Right atrium auricular region (tissue), 2 donors: ENCODE results near the gene NELFB. TPM values are rescaled to one million over a fixed set of nuclear protein-coding genes. Genes with fewer than 3 reads are reported as not detected.

Experiments
- DNase-seq: peaks from one replicate; pipeline ENCODE4 v3.0.0-alpha.2; 2019; ENCODE audit warnings: low spot score
- H3K27ac ChIP-seq, 2 donors: fragments of 200-600 bp; sonication (generic); 1 replicate in 1 of 2; 2 replicates in 1 of 2; pipeline ENCODE4 v1.5.1; 2016 to 2019
- H3K27me3 ChIP-seq, 2 donors: fragments of 200-600 bp; sonication (generic); one replicate each; pipeline versions ENCODE4 v1.5.1 to v1.6.0; 2017 to 2019
- H3K36me3 ChIP-seq: fragments of 200-600 bp; sonication (generic); one replicate; pipeline ENCODE4 v1.5.1; 2016
- H3K4me1 ChIP-seq, 2 donors: fragments of 200-600 bp; sonication (generic); one replicate each; pipeline versions ENCODE4 v1.5.1 to v1.6.0; 2017 to 2019
- H3K4me3 ChIP-seq, 2 donors: fragments of 200-600 bp; sonication (generic); 1 replicate in 1 of 2; 2 replicates in 1 of 2; pipeline ENCODE4 v1.5.1; 2017 to 2019; ENCODE audit warnings: mild to moderate bottlenecking in 1 of 2, moderate library complexity in 1 of 2
- H3K9me3 ChIP-seq, 2 donors: fragments of 200-600 bp; sonication (generic); one replicate each; pipeline ENCODE4 v1.5.1; 2019
- CTCF ChIP-seq, 2 donors: fragments of 200-600 bp; sonication (generic); IDR thresholded peaks; one replicate each; pipeline ENCODE4 v1.5.1; 2019; ENCODE audit warnings: antibody characterized with exemption in 2 of 2
- total RNA-seq, 2 donors: library from RNA; depleted of rRNA; stranded (reverse); fragments of >200 nt; gene quantifications; one replicate each; pipeline ENCODE4 v1.1.0, GENCODE V29; 2016

Gene NELFB
- total RNA-seq, 2 donors from 2014 or later: 30.0 to 38.0 TPM

- no peak for TF ChIP-seq CTCF (IDR thresholded peaks at IDR 0.05)
- Histone ChIP-seq H3K4me1 (peaks cover 0 to 33% of the 10 kb centered on the region in 2 donors), H3K27me3 (no peaks in the 10 kb centered on the region), H3K9me3 (no peaks in the 10 kb centered on the region), H3K4me3 (no peak overlapping the region), H3K36me3 (no peaks in the 10 kb centered on the region), H3K27ac (no peak overlapping the region)
- no peak for DNase-seq
These were observed 66.7 kb downstream of the NELFB start for GRCh38 chr9:137321726-137322361.

Other genes starting within 250 kb of the NELFB start
- gene ABCA2, start 227.1 kb upstream of the NELFB start, total RNA-seq: 10 to 100 TPM; 28.3 to 28.5 TPM
- under 1 TPM in 1 of 2 donors, not detected in 1; 0.28 TPM for gene FUT7, start 223.2 kb upstream of the NELFB start, total RNA-seq
- gene NPDC1, start 209.2 kb upstream of the NELFB start, total RNA-seq: 10 to 100 TPM; 49.7 to 57.8 TPM
- gene ENTPD2, start 201.3 kb upstream of the NELFB start, total RNA-seq: under 1 TPM; 0.41 to 0.67 TPM
- under 1 TPM; 0.12 to 0.63 TPM for gene SAPCD2, start 184.8 kb upstream of the NELFB start, total RNA-seq
- gene UAP1L1, start 177.8 kb upstream of the NELFB start, total RNA-seq: 1 to 10 TPM; 4.3 to 6.3 TPM
- gene MAN1B1, start 168.3 kb upstream of the NELFB start, total RNA-seq: 10 to 100 TPM; 20.9 to 26.8 TPM
- 100 to 1,000 TPM; 165 to 188 TPM for gene DPP7, start 140.6 kb upstream of the NELFB start, total RNA-seq
- gene GRIN1, start 116.2 kb upstream of the NELFB start, total RNA-seq: not detected
- gene LRRC26, start 85.3 kb upstream of the NELFB start, total RNA-seq: not detected
- not detected for gene TMEM210, start 83.3 kb upstream of the NELFB start, total RNA-seq
- gene ANAPC2, start 66.8 kb upstream of the NELFB start, total RNA-seq: 10 to 100 TPM; 10.8 to 12.1 TPM
- gene SSNA1, start 66.7 kb upstream of the NELFB start, total RNA-seq: 10 to 100 TPM; 67.1 to 72.0 TPM
- 1 to 10 TPM; 6.4 to 6.8 TPM for gene TPRN, start 54.6 kb upstream of the NELFB start, total RNA-seq
- 10 to 100 TPM; 31.4 to 33.9 TPM for gene TMEM203, start 49.7 kb upstream of the NELFB start, total RNA-seq
- gene NDOR1, start 49.6 kb upstream of the NELFB start, total RNA-seq: 1 to 10 TPM; 6.6 TPM
- 1 to 10 TPM; 5.9 to 7.9 TPM for gene RNF208, start 33.1 kb upstream of the NELFB start, total RNA-seq
- gene CYSRT1, start 30.2 kb upstream of the NELFB start, total RNA-seq: under 1 TPM; 0.35 to 0.85 TPM
- not detected for gene RNF224, start 27.8 kb upstream of the NELFB start, total RNA-seq
- not detected for gene SLC34A3, start 24.4 kb upstream of the NELFB start, total RNA-seq
- gene TUBB4B, start 14.0 kb upstream of the NELFB start, total RNA-seq: 100 to 1,000 TPM; 310 to 394 TPM
- not detected for gene STPG3, start 4.0 kb upstream of the NELFB start, total RNA-seq
- gene TOR4A, start 22.4 kb downstream of the NELFB start, total RNA-seq: 10 to 100 TPM in 1 of 2 donors, 1 to 10 TPM in 1; 9.4 to 16.8 TPM
- 10 to 100 TPM in 1 of 2 donors, 1 to 10 TPM in 1; 5.6 to 13.3 TPM for gene NRARP, start 46.9 kb downstream of the NELFB start, total RNA-seq
- 1 to 10 TPM; 5.9 to 6.0 TPM for gene EXD3, start 167.8 kb downstream of the NELFB start, total RNA-seq
- gene NOXA1, start 168.1 kb downstream of the NELFB start, total RNA-seq: 1 to 10 TPM in 1 of 2 donors, under 1 TPM in 1; 0.94 to 3.4 TPM
- not detected for gene ENTPD8, start 186.0 kb downstream of the NELFB start, total RNA-seq
- gene NSMF, start 204.0 kb downstream of the NELFB start, total RNA-seq: 10 to 100 TPM; 16.2 to 26.2 TPM